GOT3 (cell line): ENCODE data around the gene PDGFRA.
A peak's percentile ranks its signal among the peaks of the same experiment; 100 is the strongest.

Experiments
- DNase-seq: peaks from one replicate; lab custom pipeline; 2025; ENCODE audit warnings: mixed read lengths; lab: John Stamatoyannopoulos, UW

The PDGFRA gene

DNA sequence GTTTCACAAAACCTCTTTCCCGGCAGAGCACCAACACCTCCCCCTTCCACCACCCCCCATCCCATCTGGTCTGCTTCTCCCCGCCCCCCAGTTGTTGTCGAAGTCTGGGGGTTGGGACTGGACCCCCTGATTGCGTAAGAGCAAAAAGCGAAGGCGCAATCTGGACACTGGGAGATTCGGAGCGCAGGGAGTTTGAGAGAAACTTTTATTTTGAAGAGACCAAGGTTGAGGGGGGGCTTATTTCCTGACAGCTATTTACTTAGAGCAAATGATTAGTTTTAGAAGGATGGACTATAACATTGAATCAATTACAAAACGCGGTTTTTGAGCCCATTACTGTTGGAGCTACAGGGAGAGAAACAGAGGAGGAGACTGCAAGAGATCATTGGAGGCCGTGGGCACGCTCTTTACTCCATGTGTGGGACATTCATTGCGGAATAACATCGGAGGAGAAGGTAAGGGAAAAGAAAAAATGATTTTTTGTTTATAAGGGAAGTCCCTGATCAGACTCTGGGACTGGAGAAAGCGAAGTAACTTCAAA, at the start of gene PDGFRA:
Gene PDGFRA (plus strand): TSS at position 333 of the 541 bp plus-strand sequence. CDS start 29,476 bp downstream, outside the sequence.
- DNase-seq = no peak

DNA sequence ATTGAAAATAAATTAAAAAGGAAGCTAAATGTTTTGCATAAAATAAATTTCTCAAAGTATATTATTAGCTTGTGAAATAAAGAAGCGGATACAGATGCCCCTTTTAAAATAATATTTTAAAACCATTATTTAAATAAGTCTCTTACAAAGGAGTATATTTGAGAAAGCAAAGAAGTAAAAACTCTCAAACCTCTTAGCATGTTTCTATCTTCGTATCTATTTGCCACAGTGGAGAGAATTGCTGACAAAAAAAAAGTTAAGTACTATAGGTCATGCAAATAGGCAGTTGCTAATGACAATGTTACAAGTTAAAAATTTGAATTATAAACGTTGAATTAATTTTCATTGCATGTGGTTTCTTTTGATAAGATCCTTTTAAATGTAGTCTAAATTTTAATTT, 44.5 kb upstream of the PDGFRA start:
- DNase-seq = no peak

DNA sequence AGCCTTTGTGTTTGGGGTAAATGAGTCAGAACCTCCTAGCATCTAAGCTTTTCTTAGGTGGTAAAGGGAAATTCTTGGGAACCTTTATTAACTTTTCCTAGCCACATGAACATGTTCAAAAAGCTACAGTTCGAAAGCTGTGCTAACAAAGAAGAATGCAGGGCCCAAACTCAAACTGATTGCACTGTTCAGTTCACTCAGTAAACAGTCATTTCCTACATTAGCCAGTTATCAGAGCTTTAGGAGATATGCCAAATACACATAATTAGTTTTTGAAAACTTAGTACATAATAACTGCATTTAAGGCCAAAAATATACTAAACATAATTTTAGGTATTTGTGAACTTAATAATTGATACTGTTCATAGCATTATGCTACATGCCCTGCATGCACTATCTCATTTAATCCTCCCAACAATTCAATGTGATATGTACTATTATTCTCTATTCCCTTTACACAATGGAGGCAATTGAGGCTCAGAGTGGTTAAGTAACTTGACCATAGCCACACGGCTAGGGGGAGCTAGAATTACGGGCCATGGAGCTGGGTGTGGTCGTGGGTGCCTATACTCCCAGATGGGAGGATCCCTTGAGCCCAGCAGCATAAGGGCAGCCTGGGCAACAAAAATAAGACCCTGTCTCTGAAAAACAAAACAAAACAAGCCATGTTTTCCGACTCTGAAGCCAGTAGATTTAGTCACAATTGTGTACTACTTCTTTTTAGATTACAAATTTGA, 43.9 kb upstream of the PDGFRA start:
- DNase-seq = no peak

DNA sequence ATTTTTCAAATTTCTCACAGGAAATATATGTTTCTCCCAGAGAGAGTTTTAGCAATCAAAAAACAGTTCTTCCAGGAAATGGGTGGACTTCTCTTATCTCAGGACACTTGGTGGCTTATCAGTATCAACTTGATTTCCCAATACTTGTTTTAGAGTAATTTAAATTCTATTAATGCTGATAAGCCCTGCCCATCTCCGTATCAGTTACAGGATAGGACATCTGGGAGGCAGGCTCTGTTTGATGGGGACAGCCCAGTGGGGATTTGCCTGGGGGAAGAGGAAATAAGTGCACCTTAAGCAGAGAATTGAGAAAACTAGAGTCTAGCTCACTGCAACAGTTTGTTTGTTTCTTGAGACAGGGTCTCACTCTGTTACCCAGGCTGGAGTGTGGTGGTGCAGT, 43.2 kb upstream of the PDGFRA start:
- no peak for DNase-seq

DNA sequence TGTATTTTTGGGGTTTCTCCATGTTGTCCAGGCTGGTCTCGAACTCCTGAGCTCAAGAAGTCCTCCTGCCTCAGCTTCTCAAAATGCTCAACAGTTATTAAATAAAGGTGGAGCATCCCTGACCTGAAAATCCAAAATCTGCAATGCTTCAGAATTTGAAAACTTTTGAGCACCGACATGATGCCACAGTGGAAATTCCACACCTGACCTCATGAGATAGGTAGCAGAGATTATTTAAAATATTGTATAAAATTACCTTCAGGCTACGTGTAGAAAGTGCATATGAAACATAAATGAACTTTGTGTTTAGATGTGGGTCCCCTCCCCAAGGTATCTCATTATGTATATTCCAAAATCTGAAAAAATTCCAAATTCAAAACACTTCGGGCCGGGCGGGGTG, 42.7 kb upstream of the PDGFRA start:
- no peak for DNase-seq

DNA sequence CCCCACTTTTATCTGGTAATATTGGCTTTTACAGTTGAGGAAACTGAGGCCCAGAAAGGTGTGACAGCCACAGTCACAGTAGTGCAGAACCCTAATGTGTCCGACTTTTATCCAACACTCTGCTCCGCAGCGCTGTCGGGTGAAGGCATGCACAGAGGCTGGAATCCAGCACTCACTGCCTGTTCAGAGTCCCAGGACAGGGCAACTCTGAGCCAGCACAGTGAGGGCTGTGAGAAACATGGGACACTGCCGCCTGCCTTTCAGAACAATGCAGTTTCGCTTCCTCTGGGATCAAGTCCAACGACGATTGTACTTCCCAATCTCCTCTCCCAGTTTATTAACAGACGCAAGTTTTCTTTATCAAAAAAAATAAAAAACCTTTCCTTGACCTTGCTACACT, 41.9 kb upstream of the PDGFRA start:
- no peak for DNase-seq

DNA sequence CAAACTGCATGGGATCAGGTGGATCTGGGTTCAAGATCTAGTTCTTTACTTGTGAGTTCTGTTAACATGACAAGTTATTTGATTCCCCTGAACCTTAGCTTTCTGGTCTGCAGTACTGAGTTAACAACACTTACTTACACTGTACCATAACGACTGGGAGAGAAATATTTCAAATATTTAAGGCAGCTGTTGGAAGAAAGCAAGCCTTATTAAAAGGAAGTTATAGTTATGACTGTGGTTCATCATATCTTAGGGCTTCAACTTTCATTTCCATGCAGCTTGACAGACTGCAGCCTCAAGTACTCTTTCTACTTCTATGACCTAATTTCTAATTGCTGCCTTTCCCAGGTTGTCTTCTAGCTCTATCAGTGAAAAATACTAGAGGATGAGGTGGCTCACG, 40.0 kb upstream of the PDGFRA start:
- no peak for DNase-seq

DNA sequence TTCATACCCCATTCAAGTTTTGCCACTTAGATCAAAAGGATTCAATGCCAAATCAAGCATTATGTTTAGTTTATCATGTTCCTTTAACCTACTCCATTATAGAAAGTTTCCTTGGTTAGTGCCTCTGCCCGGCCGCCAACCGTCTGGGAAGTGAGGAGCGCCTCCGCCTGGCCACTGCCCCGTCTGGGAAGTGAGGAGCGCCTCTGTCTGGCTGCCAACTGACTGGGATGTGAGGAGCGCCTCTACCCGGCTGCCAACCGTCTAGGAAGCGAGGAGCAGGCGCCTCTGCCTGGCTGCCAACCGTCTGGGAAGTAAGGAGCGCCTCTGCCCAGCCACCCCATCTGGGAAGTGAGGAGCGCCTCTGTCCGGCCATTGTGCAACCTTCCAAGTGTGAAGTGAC, 36.3 kb upstream of the PDGFRA start:
- DNase-seq = no peak

DNA sequence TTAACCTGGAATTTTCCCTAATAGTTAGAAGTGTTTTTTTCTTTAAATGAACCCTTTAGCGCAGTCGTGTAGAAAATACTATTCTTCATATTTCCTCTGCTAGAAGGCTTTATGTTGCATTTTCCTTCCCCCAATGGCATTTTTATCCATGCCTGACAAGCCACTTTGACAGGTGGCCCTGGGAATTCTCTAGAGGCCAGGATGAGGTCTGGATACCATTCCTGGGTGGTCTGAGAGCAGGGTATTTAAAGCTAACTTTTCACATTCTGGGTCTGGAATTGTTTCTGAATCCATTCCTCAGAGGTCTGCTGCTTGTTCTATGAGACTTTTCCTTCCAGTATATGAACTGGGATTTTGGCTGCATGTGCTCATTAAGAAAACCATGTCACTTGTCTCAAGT, 31.2 kb upstream of the PDGFRA start:
- DNase-seq = no peak

DNA sequence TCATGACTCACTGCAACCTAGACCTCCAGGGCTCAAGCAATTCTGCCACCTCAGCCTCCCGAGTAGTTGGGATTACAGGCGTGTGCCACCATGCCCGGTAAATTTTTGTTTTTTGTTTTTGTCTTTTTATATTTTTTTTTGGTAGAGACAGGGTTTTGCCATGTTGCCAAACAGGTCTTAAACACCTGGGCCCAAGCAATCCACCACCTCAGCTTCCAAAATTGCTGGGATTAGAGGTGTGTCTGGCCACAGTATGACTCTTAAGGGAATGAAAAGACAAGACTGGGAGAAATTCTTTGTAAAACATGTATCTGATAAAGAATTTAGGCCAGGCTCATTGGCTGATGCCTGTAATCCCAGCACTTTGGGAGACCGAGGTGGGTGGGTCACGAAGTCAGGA, 29.2 kb upstream of the PDGFRA start:
- no peak for DNase-seq

DNA sequence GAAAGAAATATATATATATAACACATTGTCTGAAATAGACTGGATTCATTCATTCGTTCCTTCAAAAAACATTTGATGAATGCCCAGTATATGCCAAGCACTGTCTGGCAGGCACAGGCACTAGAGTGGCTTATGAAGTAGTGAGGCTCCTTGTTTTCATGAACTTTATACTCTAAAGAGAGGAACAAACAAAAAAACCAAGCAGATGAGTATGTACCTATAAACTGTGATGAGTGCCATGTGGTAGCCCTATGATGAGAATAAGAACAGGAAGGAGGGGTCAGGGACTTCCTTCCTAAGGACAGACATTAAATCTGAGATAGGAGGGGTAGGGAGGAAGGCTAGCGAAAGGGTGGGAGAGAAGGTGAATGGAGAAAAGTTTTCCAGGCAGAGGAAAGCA, 19.5 kb upstream of the PDGFRA start:
- no peak for DNase-seq

DNA sequence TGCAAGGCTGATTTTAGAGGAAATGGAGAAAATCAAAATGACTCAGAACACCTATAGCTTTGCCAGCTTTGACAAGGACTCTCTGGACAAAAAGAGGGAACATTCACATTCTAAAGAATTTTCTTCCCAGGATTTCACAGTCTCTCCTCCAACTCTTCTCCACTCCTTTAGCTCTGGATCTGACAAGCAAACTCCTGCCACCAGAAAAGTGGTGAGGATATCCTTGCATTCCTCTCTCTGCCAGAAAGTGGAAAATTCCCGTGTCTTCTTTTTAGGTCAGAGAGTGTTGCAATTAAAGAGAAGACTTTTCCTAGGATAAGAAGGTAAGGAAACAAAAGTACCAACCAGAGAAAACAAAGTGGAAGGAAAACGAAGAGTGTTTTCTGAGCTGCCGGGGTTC, 16.1 kb upstream of the PDGFRA start:
- no peak for DNase-seq

DNA sequence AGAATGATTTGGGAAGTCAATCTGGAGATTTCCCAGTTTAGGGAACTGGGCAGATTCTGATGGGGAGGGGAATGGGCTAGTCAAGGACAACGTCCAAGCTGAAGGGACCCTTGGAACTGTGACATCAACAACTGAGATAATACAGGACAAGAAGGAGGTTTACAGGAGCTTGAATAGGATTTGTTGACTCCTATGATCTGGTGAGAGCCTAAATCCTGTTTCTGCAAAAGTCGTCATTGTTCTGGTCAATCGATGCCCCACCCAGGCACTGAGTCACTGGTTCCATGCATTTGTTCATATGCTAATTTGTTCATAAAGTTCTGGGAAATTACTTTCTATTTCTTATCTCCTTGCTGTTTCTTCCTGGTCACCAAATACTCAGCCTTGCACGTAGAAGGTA, 15.3 kb upstream of the PDGFRA start:
- DNase-seq = no peak

DNA sequence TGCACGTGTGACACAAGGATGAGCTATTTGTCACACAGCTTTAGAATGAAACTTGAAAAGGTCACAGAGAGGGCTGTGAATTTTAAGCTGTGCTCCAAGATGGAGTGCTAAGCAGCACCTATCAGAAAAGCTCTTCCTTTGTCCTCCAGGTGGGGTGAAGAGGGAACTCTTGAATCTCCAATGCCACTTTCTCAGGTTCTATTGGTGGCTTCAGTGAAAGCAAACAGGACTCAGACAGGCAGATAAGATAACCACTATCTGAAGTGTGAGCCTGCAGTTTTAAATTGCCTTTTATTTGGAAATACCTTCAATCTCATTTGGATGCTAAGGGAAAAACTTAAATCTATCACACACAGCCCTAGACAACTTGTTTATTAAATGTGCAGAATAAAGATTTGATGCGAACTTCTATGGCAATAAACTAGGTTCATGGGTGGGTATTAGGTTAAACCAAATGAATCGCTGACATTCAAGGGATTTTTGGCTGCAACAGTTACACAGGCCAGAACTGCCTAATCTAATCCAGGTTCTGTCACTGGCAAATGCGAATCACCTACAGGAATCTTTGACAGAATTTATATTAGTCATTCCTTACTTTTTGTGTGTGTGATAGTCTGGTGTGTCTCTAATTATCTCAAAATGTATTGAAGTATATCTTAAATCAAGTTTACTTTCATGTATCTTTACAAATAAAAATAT, 13.6 kb upstream of the PDGFRA start:
- DNase-seq = no peak

DNA sequence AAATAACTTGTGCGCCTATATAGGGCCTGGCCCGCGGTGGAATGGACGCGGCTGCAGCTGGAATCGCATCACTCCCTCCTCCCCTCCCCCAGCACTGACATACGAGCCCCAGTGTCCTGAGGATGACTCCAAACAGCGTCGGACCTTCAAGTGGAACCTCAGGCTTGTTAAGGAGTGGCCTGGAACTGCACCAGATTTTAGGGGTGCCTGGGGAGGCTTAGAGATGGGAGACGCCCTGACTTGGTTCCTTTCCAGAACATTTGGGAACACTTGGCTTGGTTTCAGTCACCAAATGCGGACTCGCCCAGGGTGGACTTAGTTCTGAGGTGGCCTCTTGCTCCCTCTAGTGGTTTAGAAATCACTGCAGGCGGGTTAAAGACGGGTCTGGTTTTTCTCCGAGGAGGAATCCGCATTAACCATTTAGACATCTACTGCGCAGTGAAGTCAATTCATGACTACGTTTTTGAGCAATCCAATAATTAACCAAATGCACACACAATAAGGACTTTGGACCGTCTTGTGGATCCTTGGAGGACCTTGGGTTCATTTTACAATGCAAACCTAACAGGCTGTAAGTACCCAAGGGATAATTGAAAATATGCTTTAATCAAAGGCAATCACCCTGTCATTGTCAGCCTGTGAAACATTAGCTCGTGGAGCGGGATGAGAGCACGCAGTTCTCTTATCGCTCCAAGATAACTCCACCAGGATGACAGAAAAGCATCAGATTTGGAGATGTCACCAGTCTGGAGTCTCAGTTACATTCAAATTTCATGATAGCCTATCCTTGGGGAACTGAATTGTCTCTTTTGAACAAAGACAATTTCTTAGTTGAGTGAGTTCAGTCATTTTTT, 11.2 kb upstream of the PDGFRA start:
- peak; percentile 7 for DNase-seq

DNA sequence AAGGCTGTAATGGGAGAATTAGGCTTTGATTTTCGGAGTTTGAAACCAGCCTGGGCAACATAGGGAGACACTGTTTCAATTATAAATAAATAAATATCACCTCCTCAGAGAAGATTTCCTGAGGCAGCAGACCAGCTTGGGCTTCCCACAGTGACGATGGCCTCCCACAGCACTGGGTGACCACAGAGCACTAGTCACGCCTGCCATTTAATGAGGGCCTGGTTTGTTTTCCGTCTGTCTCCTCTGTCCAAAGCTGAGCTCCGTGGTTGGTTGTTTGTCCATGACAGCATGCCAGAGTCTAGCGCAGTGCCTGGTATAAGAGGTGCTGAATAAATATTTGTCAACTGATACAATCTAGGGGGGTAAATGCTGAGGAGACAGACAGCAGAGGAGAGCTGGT, 10.4 kb upstream of the PDGFRA start:
- no peak for DNase-seq

DNA sequence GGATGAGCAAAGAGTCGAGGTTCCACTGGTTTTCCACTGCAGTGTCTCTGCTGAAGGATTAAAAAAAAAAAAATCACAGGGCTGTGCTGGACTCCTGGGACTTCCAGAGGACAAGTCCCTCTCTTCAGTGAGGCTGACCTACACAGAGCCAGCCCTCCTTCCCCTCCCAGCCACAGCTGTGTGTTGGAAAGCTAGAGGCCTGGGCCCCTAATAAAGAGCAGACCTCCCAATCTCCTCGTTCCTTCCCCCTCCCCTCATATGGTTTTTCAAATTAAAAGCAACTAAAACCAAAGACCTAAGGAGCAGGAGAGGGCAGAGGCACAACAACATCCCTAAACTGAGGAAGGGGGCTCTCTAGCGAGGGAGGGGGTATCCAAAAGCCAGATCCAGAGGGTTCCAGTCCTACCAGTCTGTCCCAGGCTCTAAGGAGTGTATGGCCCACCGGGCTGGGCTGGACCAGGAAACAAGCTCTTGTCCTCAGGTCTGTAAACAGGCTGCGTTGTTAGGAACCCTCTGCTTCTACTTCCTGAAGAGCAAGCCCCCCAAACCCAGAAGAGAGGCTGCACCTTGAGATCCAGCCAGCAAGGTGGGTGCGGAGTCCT, 4.0 kb upstream of the PDGFRA start:
- no peak for DNase-seq

DNA sequence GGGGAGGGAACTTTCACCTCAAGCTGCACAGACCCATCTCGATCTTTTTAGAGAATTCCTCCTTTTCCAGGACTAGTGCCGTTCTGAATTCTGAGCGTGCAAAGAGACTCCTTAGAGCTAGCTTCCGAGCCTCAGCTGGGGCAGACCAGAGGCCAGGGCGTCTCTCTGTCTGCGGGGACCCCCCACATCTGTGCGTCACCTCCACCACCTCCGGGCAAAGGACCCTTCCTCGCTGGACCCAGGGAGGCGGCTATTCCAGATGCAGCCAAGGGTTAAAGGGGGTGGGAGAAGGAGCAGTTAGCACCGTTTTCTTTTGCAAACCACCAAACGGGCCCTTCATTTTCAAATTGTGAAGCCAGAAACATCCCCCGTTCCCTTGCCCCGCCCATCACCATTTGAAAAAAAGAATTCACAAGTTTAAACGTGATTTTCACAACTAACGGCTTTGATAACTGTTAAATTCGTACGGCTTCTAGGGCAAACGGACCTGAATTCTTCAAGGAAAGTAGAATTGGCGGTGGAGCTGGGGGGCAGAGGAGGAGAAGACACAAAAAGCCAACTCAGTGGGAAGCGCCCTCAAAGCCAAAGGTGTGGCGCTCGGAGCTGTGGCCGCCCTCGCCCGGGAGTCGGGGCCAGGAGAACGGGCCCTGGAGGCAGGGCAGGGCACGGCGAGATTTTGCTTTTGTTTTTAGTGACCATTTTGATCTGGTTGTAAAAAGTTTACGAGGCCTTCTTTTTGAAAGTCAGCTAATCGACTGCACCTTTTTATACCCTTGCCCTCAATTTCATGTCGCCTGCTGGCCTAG, 3.3 kb upstream of the PDGFRA start:
- no peak for DNase-seq

DNA sequence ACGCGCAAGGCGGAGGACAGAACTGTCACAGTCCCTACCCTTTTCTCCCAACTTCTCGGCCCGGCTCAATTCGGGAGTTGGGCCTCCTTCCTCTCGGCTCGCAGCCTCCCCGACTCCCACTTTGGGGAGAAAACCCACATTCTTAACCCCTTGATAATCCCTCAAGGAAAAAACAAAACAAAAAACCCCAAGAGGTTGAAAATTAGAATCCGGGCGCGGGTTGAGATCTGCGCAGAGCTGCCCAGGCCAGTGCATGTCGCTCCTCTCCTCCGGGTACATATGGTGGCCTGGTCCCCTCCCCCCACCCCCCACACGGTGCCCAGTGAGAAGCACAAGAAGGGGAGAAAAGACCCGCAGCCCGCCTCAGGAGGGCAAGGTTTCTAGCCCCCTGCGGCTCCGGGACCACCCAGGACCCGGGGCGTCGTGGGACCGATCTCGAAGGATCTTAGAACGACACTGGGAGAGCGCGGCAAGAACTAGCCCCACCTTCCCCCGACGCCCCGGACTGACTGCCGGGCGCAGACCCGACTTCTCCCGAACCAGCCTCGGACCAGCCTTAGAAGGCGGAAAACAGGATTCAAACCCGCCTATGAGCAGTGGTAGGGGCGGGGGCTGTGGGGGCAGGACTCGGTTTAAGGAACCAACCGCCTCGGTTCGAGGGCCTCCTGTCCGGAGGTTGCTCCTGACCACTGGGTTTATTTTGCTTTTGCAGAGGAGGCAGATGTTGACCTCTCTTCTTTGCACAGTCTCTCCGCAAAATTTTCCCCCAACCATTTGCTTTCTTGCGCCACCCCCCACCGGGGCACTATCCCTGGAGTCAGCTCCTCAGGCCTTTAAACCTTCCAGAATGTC, 2.5 kb upstream of the PDGFRA start:
- no peak for DNase-seq
